Testis (tissue), 2 donors: Measurements from ENCODE around the gene ATP10B.

Source experiments
- CTCF ChIP-seq, 3 experiments: fragments of 450-650 bp in 2 of 3; fragments of 200-600 bp in 1 of 3; sonication (generic) in 1 of 3; IDR thresholded peaks; one replicate each; pipeline ENCODE4 v1.5.1; 2016 to 2019; ENCODE audit warnings: antibody characterized with exemption in 3 of 3, mild to moderate bottlenecking in 2 of 3, moderate library complexity in 1 of 3
- POLR2A ChIP-seq: fragments of 450-650 bp; IDR thresholded peaks from one replicate; pipeline ENCODE4 v1.6.1; 2017; ENCODE audit warnings: antibody characterized with exemption, mild to moderate bottlenecking, moderate library complexity

GRCh38 chr5:160901656-160902055 is 49.6 kb upstream of the ATP10B start:
- no peak for TF ChIP-seq CTCF (IDR thresholded peaks at IDR 0.05)
- TF ChIP-seq POLR2A, result no peak
